ENCODE results near the gene ZBTB47.

ZBTB47 gene

GRCh38 chr3:42663581-42664437 is 10.3 kb downstream of the ZBTB47 start:
- no peak overlapping the region for H3K27ac ChIP-seq
- H2AFZ ChIP-seq (ENCODE audit: low read depth) = no peak overlapping the region
- H3K4me2 ChIP-seq = no peak overlapping the region
- no peak overlapping the region for H3K4me3 ChIP-seq (IDR thresholded peaks at IDR 0.05; ENCODE audit: insufficient read depth, low read depth, low read length)
- no peaks in the 10 kb centered on the region for H3K27me3 ChIP-seq (ENCODE audit: insufficient read depth, low read depth)
- no peaks in the 10 kb centered on the region for H3K4me1 ChIP-seq (ENCODE audit: low read depth, poor library complexity, severe bottlenecking)
- no peaks in the 10 kb centered on the region for H3K79me2 ChIP-seq (ENCODE audit: insufficient read depth, low read depth)
- no peak overlapping the region for H3K9ac ChIP-seq
- no peaks in the 10 kb centered on the region for H3K36me3 ChIP-seq (ENCODE audit: insufficient read depth)
- no peak for TF ChIP-seq CTCF (conservative IDR thresholded peaks at IDR 0.05; ENCODE audit: low read depth, low read length)
- no peaks in the 10 kb centered on the region for H4K20me1 ChIP-seq (ENCODE audit: insufficient read depth)

GRCh38 chr3:42664438-42664803 is 10.9 kb downstream of the ZBTB47 start:
- TF ChIP-seq CTCF (conservative IDR thresholded peaks at IDR 0.05; ENCODE audit: low read depth, low read length) = no peak
- Histone ChIP-seq H2AFZ (ENCODE audit: low read depth) (no peak overlapping the region), H4K20me1 (ENCODE audit: insufficient read depth) (no peaks in the 10 kb centered on the region), H3K27ac (no peak overlapping the region), H3K36me3 (ENCODE audit: insufficient read depth) (no peaks in the 10 kb centered on the region), H3K4me1 (ENCODE audit: low read depth, poor library complexity, severe bottlenecking) (no peaks in the 10 kb centered on the region), H3K79me2 (ENCODE audit: insufficient read depth, low read depth) (no peaks in the 10 kb centered on the region), H3K9ac (no peak overlapping the region), H3K4me2 (no peak overlapping the region), H3K27me3 (ENCODE audit: insufficient read depth, low read depth) (no peaks in the 10 kb centered on the region), H3K4me3 (IDR thresholded peaks at IDR 0.05; ENCODE audit: insufficient read depth, low read depth, low read length) (no peak overlapping the region)

- Histone ChIP-seq H3K4me3 (IDR thresholded peaks at IDR 0.05; ENCODE audit: insufficient read depth, low read depth, low read length) (no peak overlapping the region), H3K27ac (no peak overlapping the region), H3K4me2 (no peak overlapping the region), H3K4me1 (ENCODE audit: low read depth, poor library complexity, severe bottlenecking) (no peaks in the 10 kb centered on the region), H4K20me1 (ENCODE audit: insufficient read depth) (no peaks in the 10 kb centered on the region), H3K27me3 (ENCODE audit: insufficient read depth, low read depth) (no peaks in the 10 kb centered on the region), H2AFZ (ENCODE audit: low read depth) (no peak overlapping the region), H3K36me3 (ENCODE audit: insufficient read depth) (no peaks in the 10 kb centered on the region), H3K79me2 (ENCODE audit: insufficient read depth, low read depth) (no peaks in the 10 kb centered on the region), H3K9ac (no peak overlapping the region)
- TF ChIP-seq CTCF (conservative IDR thresholded peaks at IDR 0.05; ENCODE audit: low read depth, low read length) = no peak
Observed at GRCh38 chr3:42665050-42665878, 11.8 kb downstream of the ZBTB47 start.

- no peaks in the 10 kb centered on the region for H3K4me1 ChIP-seq (ENCODE audit: low read depth, poor library complexity, severe bottlenecking)
- no peak overlapping the region for H3K4me2 ChIP-seq
- H4K20me1 ChIP-seq (ENCODE audit: insufficient read depth) = no peaks in the 10 kb centered on the region
Observed at GRCh38 chr3:42666022-42666421, 12.5 kb downstream of the ZBTB47 start.

More at GRCh38 chr3:42666022-42666421, 12.5 kb downstream of the ZBTB47 start:
- no peaks in the 10 kb centered on the region for H3K36me3 ChIP-seq (ENCODE audit: insufficient read depth)
- no peak for TF ChIP-seq CTCF (conservative IDR thresholded peaks at IDR 0.05; ENCODE audit: low read depth, low read length)
- H2AFZ ChIP-seq (ENCODE audit: low read depth) = no peak overlapping the region
- no peak overlapping the region for H3K9ac ChIP-seq
- H3K27ac ChIP-seq = no peak overlapping the region
- H3K79me2 ChIP-seq (ENCODE audit: insufficient read depth, low read depth) = no peaks in the 10 kb centered on the region
- H3K27me3 ChIP-seq (ENCODE audit: insufficient read depth, low read depth) = no peaks in the 10 kb centered on the region
- H3K4me3 ChIP-seq (IDR thresholded peaks at IDR 0.05; ENCODE audit: insufficient read depth, low read depth, low read length) = no peak overlapping the region
